Kidney capillary endothelial cell (primary cell): ENCODE measurements around the gene VIT.
A peak's percentile ranks its signal among the peaks of the same experiment; 100 is the strongest.

Experiments
- DNase-seq: peaks from one replicate; pipeline ENCODE4 v3.0.0-alpha.2; 2018; ENCODE audit warnings: low spot score

The VIT gene

GRCh38 chr2:36696533-36696932, at the start of gene VIT:
VIT (plus strand) TSS chr2:36696707; CDS start chr2:36716371, 19,664 bp downstream.
- no peak for DNase-seq

GRCh38 chr2:36650031-36650829, 46.3 kb upstream of the VIT start:
- DNase-seq = peak; percentile 84

- DNase-seq = no peak
Measured at GRCh38 chr2:36653155-36653554, 43.4 kb upstream of the VIT start.

- no peak for DNase-seq
Measured at GRCh38 chr2:36653967-36654694, 42.4 kb upstream of the VIT start.

GRCh38 chr2:36655453-36655852, 41.1 kb upstream of the VIT start:
- DNase-seq = peak; percentile 97

GRCh38 chr2:36657703-36658102, 38.8 kb upstream of the VIT start:
- DNase-seq = no peak

GRCh38 chr2:36658277-36658748, 38.2 kb upstream of the VIT start:
- DNase-seq = no peak

- no peak for DNase-seq
Measured at GRCh38 chr2:36659218-36659617, 37.3 kb upstream of the VIT start.

GRCh38 chr2:36659872-36660312, 36.6 kb upstream of the VIT start:
- DNase-seq = peak; percentile 50

- no peak for DNase-seq
Measured at GRCh38 chr2:36662638-36663037, 33.9 kb upstream of the VIT start.

GRCh38 chr2:36663295-36663694, 33.2 kb upstream of the VIT start:
- DNase-seq = no peak

- peak; percentile 88 for DNase-seq
Measured at GRCh38 chr2:36663851-36664695, 32.4 kb upstream of the VIT start.

GRCh38 chr2:36664696-36665076, 31.8 kb upstream of the VIT start:
- no peak for DNase-seq

- DNase-seq = no peak
Measured at GRCh38 chr2:36667931-36668330, 28.6 kb upstream of the VIT start.

- no peak for DNase-seq
Measured at GRCh38 chr2:36670881-36671595, 25.5 kb upstream of the VIT start.

GRCh38 chr2:36671731-36672130, 24.8 kb upstream of the VIT start:
- DNase-seq = no peak

- DNase-seq = peak; percentile 66
Measured at GRCh38 chr2:36672199-36672598, 24.3 kb upstream of the VIT start.

- DNase-seq = no peak
Measured at GRCh38 chr2:36675579-36676282, 20.8 kb upstream of the VIT start.

GRCh38 chr2:36676364-36676763, 20.1 kb upstream of the VIT start:
- no peak for DNase-seq

- no peak for DNase-seq
Measured at GRCh38 chr2:36677386-36677785, 19.1 kb upstream of the VIT start.

GRCh38 chr2:36677996-36678605, 18.4 kb upstream of the VIT start:
- DNase-seq = no peak
